ENCODE data around the gene ARNT2. TPM values are rescaled to one million over a fixed set of nuclear protein-coding genes. Genes with fewer than 3 reads are reported as not detected.

ARNT2 gene
- total and polyA plus RNA-seq, 10 of the 15 experiments (the other 5 are each of a cell fraction or from before 2014, with no cell fraction given) = 0.07 to 0.49 (median 0.09) TPM; not detected in 6

- Histone ChIP-seq H3K9ac (ENCODE audit: control insufficient read depth, insufficient read depth, low read length) (no peak overlapping the region), H2AFZ (ENCODE audit: control insufficient read depth, low read depth, low read length) (no peak overlapping the region), H3K4me1 (ENCODE audit: control insufficient read depth, insufficient read depth, low read length) (no peaks in the 10 kb centered on the region), H3K36me3 (ENCODE audit: control insufficient read depth in 2 of 2, insufficient read depth in 2 of 2, low read length in 1 of 2) (no peaks in the 10 kb centered on the region), H3K27me3 (replicated peaks in 1 of 2; ENCODE audit: control insufficient read depth in 2 of 2, insufficient read depth in 2 of 2, low read length in 1 of 2) (peaks cover 2% of the 10 kb centered on the region in 2 experiments; a peak in 3 of 4 replicates), H3K9me3 (replicated peaks; ENCODE audit: control insufficient read depth, insufficient read depth, low read length) (no peaks in the 10 kb centered on the region), H3K4me3 (no peak overlapping the region), H3K27ac (ENCODE audit: control insufficient read depth, insufficient read depth) (no peak overlapping the region), H3K4me2 (ENCODE audit: control insufficient read depth, insufficient read depth) (no peak overlapping the region), H4K20me1 (ENCODE audit: control insufficient read depth, insufficient read depth) (no peaks in the 10 kb centered on the region), H3K79me2 (ENCODE audit: control insufficient read depth, insufficient read depth, low read length) (no peaks in the 10 kb centered on the region)
- DNase-seq (ENCODE audit: low read depth, low spot score) = no peak
- SMC1A ChIA-PET (ENCODE audit: uncharacterized antibody, unreplicated experiment) = no interaction called here
- 9% methylated on average over 10 of the region's 10 CpGs for WGBS (ENCODE audit: insufficient coverage, insufficient replicate concordance, low lambda C conversion rate, missing lambda C conversion rate)
- CTCF ChIA-PET = interaction anchor here (0.6 kb wide), 1 partner anchor 26 kb away, joined by 3 read pairs; no protein-coding TSS in a partner anchor
- POLR2A ChIA-PET = no interaction called here
- no TSS peak for BruUV-seq (replicated peaks)
- ATAC-seq = no peak; the same call in 1 of the 3 replicates
- RAD21 ChIA-PET (ENCODE audit: unreplicated experiment) = no interaction called here
- in situ Hi-C loops (cut with MboI) (loop anchor here (10.0 kb wide), 1 partner anchor 214 kb away; the partner anchor contains the start of gene CEMIP), intact Hi-C loops (cut with micrococcal nuclease; ENCODE audit: unreplicated experiment) (no loop called here)
- no peak for FAIRE-seq
- TF ChIP-seq NR2F1 (conservative IDR thresholded peaks at IDR 0.05) = no peak
- no peak for TF ChIP-seq RUNX3 (IDR thresholded peaks at IDR 0.05; ENCODE audit: low read length)
- TF ChIP-seq BCL11A (IDR thresholded peaks at IDR 0.05; ENCODE audit: low read depth, low read length) = no peak
- TF ChIP-seq CHD4 (IDR thresholded peaks at IDR 0.05) = no peak
- TF ChIP-seq TCF3 (IDR thresholded peaks at IDR 0.05; ENCODE audit: borderline replicate concordance, insufficient read depth, low read depth, low read length) = no peak
- TF ChIP-seq SMAD1 (IDR thresholded peaks at IDR 0.05; ENCODE audit: low read depth, partially characterized antibody) = no peak
- TF ChIP-seq KAT2A (conservative IDR thresholded peaks at IDR 0.05; ENCODE audit: control insufficient read depth, low read depth, low read length) = no peak
- TF ChIP-seq TAF1 (IDR thresholded peaks at IDR 0.05; ENCODE audit: borderline replicate concordance, low read depth, low read length) = no peak
- no peak for TF ChIP-seq NFYA (IDR thresholded peaks at IDR 0.05; ENCODE audit: borderline replicate concordance, low read depth, low read length)
- no peak for TF ChIP-seq CBX5 (IDR thresholded peaks at IDR 0.05; ENCODE audit: low read depth)
- no peak for TF ChIP-seq DPF2 (IDR thresholded peaks at IDR 0.05)
- TF ChIP-seq, protein P1, sequence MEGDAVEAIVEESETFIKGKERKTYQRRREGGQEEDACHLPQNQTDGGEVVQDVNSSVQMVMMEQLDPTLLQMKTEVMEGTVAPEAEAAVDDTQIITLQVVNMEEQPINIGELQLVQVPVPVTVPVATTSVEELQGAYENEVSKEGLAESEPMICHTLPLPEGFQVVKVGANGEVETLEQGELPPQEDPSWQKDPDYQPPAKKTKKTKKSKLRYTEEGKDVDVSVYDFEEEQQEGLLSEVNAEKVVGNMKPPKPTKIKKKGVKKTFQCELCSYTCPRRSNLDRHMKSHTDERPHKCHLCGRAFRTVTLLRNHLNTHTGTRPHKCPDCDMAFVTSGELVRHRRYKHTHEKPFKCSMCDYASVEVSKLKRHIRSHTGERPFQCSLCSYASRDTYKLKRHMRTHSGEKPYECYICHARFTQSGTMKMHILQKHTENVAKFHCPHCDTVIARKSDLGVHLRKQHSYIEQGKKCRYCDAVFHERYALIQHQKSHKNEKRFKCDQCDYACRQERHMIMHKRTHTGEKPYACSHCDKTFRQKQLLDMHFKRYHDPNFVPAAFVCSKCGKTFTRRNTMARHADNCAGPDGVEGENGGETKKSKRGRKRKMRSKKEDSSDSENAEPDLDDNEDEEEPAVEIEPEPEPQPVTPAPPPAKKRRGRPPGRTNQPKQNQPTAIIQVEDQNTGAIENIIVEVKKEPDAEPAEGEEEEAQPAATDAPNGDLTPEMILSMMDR (IDR thresholded peaks at IDR 0.05 in 2 of 3, conservative IDR thresholded peaks at IDR 0.05 in 1 of 3; ENCODE audit: control insufficient read depth in 2 of 3, extremely low read depth in 1 of 3, insufficient read depth in 1 of 3, low read depth in 3 of 3, low read length in 3 of 3) = no peak
- TF ChIP-seq WRNIP1 (IDR thresholded peaks at IDR 0.05; ENCODE audit: borderline replicate concordance, low read depth, low read length) = no peak
- TF ChIP-seq, protein P2, sequence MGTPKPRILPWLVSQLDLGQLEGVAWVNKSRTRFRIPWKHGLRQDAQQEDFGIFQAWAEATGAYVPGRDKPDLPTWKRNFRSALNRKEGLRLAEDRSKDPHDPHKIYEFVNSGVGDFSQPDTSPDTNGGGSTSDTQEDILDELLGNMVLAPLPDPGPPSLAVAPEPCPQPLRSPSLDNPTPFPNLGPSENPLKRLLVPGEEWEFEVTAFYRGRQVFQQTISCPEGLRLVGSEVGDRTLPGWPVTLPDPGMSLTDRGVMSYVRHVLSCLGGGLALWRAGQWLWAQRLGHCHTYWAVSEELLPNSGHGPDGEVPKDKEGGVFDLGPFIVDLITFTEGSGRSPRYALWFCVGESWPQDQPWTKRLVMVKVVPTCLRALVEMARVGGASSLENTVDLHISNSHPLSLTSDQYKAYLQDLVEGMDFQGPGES (IDR thresholded peaks at IDR 0.05) = no peak
- TF ChIP-seq SREBF2 (IDR thresholded peaks at IDR 0.05; ENCODE audit: low read length) = no peak
- TF ChIP-seq NRF1 (conservative IDR thresholded peaks at IDR 0.05; ENCODE audit: low read depth, low read length) = no peak
- TF ChIP-seq NR2C2 (IDR thresholded peaks at IDR 0.05; ENCODE audit: borderline replicate concordance, control insufficient read depth, insufficient read length, low read depth) = no peak
- no peak for TF ChIP-seq CHD2 (IDR thresholded peaks at IDR 0.05; ENCODE audit: borderline replicate concordance, low read depth, low read length)
- no peak for TF ChIP-seq EP300 (IDR thresholded peaks at IDR 0.05; ENCODE audit: borderline replicate concordance in 1 of 2, control insufficient read depth in 1 of 2, low read depth in 2 of 2, low read length in 2 of 2)
These were observed 156.6 kb downstream of the ARNT2 start for GRCh38 chr15:80560601-80561400.

Data from GM12878 (cell line).